ENCODE measurements around the gene GPR108.
A peak's percentile ranks its signal among the peaks of the same experiment; 100 is the strongest.

Gene GPR108

GRCh38 chr19:6745965-6746364 is 8.6 kb upstream of the GPR108 start:
- H3K4me3 ChIP-seq (ENCODE audit: low read depth, low read length) = no peak overlapping the region
- no peak for TF ChIP-seq CTCF (conservative IDR thresholded peaks at IDR 0.05; ENCODE audit: low read depth, low read length)
- no peak for DNase-seq (ENCODE audit: low read depth)

DNA sequence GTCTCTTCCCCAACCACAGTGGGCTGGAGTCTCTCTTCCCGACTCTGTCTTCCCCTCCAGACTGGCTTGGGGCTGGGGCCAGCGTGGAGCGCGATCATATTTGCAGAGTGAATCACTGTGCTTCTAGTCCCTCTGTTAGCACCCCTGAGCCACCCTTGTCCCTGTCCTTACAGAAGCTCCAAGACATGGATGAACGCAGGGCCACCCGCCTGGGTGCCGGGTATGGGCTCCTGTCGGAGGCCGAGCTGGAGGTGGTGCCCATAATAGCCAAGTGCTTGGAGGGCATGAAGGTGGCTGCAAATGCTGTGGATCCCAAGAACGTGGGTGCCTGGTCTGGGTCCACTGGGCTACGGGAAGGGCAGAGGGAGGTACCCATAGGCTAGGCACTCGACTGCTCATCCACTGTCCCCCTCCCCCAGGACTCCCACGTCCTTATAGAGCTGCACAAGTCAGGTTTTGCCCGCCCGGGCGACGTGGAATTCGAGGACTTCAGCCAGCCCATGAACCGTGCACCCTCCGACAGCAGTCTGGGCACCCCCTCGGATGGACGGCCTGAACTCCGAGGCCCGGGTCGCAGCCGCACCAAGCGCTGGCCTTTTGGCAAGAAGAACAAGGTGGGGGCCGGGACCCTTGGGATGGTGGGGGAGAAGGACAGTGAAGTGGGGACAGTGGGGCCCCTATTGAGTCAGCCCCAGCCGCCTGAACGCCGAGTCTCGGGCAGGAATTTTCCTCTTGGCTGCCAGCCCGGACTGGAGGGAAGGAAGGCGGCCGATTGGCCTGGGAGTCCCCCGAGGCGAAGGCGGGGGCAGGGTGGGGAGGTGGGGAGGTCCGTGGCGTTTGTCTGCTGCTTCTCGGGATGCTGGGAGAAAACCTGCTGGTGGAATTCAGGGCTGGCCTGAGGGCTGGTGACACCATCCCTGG is 7.3 kb upstream of the GPR108 start:
- H3K4me3 ChIP-seq (ENCODE audit: low read depth, low read length) = peak overlapping the region; percentile 35
- TF ChIP-seq CTCF (conservative IDR thresholded peaks at IDR 0.05; ENCODE audit: low read depth, low read length) = no peak
- DNase-seq (ENCODE audit: low read depth) = peak; percentile 88

GRCh38 chr19:6743714-6744380 is 6.5 kb upstream of the GPR108 start:
- no peak for TF ChIP-seq CTCF (conservative IDR thresholded peaks at IDR 0.05; ENCODE audit: low read depth, low read length)
- peak; percentile 52 for DNase-seq (ENCODE audit: low read depth)
- H3K4me3 ChIP-seq (ENCODE audit: low read depth, low read length) = no peak overlapping the region

GRCh38 chr19:6743066-6743465 is 5.7 kb upstream of the GPR108 start:
- TF ChIP-seq CTCF (conservative IDR thresholded peaks at IDR 0.05; ENCODE audit: low read depth, low read length) = no peak

GRCh38 chr19:6740589-6741343 is 3.4 kb upstream of the GPR108 start:
- no peak for DNase-seq (ENCODE audit: low read depth)
- peak overlapping the region; percentile 84 for H3K4me3 ChIP-seq (ENCODE audit: low read depth, low read length)
- no peak for TF ChIP-seq CTCF (conservative IDR thresholded peaks at IDR 0.05; ENCODE audit: low read depth, low read length)

More at GRCh38 chr19:6743066-6743465, 5.7 kb upstream of the GPR108 start:
- DNase-seq (ENCODE audit: low read depth) = no peak
- H3K4me3 ChIP-seq (ENCODE audit: low read depth, low read length) = no peak overlapping the region

DNA sequence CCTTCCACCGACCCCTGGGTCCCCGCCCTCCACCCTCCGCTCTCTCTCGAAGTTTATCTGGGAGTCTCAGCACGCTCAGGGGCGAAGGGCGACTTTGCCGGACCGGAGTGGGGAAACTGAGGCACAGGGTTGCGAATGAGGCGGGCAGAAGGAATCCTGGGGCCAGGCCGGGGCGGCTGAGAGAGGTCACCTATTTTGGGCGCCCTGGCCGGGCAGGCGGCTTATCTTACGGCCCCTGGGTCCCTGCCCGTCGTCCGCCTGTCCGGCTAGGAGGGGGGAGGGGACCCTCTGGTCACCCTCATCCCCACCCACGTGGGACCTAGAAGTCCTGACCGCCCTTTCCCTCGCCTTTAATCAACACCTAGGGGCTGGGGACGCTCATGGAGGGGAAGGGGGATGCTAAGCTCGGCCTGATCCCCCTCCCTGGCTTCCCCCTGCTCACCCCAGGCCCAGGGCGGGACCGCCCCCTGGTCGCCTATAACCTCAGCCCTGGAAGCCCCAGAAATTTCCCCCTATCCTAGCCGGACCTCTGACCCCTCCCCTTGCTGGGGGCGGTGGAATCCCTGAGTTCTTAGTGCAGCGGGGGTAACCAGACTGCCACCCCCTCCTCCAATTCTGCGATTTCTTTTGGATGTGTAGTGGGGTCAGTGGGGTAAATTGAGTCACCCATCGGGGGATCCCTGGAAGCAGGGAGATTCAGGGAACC is 2.7 kb upstream of the GPR108 start:
- no peak for TF ChIP-seq CTCF (conservative IDR thresholded peaks at IDR 0.05; ENCODE audit: low read depth, low read length)
- H3K4me3 ChIP-seq (ENCODE audit: low read depth, low read length) = peak overlapping the region; percentile 84
- no peak for DNase-seq (ENCODE audit: low read depth)

Data from choroid plexus epithelial cell (primary cell).